Stimulated activated CD4-positive, alpha-beta T cell treated with anti-CD3 and anti-CD28 coated beads, Interleukin-4, amount 100 ng/mL, for 1 hour (primary cell): ENCODE results near the gene SVIL.
"Not testable (repeated sequence)": the region's sequence is repeated elsewhere in the genome, so short reads cannot be mapped to it uniquely, and the experiment has no call there.

Experiments
- DNase-seq: peaks from one replicate; pipeline ENCODE4 v3.0.0-alpha.2; 2020

SVIL gene

GRCh38 chr10:29446327-29446726 lies 188.4 kb downstream of the SVIL start:
- DNase-seq: no peak

GRCh38 chr10:29443745-29444523 lies 190.8 kb downstream of the SVIL start:
- no peak for DNase-seq

DNA sequence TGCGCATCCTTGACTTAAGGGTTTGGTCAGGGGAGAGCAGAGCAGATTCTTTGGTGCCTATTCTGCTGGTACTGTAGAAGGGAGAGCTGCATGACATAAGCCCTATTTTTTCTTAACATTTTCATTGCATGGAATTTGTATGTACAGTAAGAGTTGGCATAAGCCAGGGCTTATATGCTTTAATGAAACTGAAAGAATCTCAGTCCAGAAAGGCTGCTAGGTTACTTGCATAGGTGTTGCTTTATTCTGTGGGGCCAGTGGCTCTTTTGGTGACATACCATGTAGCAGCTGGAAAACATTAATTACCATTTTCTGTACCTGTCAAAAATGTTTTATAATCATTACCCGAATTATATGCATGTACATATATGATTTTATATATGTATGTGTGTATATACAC lies 193.8 kb downstream of the SVIL start:
- DNase-seq: no peak

DNA sequence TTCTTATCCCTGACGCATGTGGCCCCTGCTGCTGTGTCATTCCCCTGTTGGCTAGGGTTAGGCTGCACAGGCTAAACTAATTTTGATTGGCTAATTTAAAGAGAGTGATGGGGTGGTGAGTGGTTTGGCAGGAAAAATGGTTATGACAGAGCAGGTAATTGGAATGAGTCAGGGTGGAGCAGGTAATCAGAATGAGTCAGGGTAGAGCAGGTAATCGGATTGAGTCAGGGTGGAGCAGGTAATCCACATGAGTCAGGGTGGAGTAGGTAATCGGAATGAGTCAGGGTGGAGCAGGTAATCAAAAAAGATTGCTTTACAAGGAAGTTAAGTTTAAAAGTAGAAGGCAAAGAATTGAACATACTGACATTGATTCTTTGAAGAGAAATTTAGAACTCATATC lies 195.8 kb downstream of the SVIL start:
- DNase-seq: not testable (repeated sequence)

GRCh38 chr10:29438271-29438670 lies 196.5 kb downstream of the SVIL start:
- DNase-seq: no peak

- DNase-seq: no peak
These were observed 196.9 kb downstream of the SVIL start for GRCh38 chr10:29437871-29438270.

DNA sequence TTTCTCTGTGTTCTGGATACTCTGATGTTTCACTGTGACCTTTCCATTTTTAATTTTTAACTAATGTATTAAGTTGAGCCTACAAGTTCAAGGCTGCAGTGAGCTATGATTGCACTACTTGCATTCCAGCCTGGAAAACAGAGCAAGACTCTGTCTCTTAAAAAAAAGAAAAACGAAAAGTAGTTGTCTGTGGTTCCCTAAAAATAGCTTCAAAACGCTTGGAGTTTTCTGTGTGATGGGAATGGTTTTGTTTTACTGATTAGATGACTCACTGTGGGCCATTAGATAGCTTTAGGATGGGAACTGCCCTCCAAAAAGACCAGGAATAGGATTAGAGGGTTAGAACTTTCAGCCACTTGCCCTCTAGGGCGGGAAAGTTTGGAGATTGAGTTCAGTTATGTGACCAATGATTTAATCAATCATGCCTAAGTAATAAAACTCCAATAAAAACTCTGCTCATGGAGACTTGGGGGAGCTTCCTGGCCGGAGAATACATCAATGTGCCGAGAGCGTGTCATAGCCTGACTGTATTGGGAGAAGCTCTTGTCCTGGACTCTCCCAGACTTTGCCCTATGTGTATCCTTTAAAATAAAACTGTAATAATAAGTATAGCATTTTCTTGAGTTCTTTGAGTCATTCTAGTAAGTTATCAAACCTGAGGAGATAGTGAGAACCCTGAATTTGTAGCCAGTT lies 198.8 kb downstream of the SVIL start:
- no peak for DNase-seq

GRCh38 chr10:29434111-29434510 lies 200.7 kb downstream of the SVIL start:
- no peak for DNase-seq

GRCh38 chr10:29431711-29432110 lies 203.1 kb downstream of the SVIL start:
- DNase-seq: no peak

- DNase-seq: no peak
These were observed 204.7 kb downstream of the SVIL start for GRCh38 chr10:29430101-29430500.

- no peak for DNase-seq
These were observed 206.3 kb downstream of the SVIL start for GRCh38 chr10:29428486-29428885.

- DNase-seq: no peak
These were observed 207.1 kb downstream of the SVIL start for GRCh38 chr10:29427667-29428066.

GRCh38 chr10:29426420-29426819 lies 208.4 kb downstream of the SVIL start:
- no peak for DNase-seq

DNA sequence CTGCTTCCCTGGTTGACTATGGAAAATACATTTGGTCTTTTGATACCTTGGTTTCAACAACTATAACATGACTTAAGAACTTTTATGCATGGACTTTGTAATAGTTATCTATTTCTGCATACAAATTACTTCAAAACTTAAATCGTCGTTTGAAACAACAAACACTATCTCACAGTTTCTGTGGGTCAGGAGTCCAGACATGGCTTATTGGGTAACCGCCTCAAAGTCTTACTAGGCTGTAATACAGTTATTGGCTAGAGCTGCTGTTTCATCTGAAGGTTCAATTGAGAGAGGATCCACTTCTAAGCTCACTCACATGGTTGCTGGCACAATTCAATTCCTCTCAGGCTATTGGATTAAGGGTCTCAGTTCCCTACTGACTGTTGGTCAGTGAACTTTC lies 210.8 kb downstream of the SVIL start:
- no peak for DNase-seq

DNA sequence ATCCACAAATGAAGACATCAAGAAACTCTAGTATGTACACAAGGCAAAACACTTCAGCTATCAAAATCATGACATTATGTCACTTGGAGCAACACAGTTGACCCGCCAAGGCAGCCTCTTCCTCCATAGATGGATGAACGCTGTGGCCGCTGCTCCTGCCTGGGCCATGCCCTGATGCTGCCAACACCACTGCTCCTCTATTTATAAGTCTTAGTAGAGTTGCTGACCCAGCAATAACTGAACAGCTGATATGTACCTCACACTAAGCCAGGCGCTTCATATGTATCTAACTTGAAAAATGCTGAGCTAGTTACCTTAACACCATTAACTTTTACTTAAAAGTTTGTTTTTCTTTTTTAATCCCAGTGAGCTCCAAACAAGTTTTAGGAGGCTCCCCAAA lies 214.0 kb downstream of the SVIL start:
- no peak for DNase-seq

DNA sequence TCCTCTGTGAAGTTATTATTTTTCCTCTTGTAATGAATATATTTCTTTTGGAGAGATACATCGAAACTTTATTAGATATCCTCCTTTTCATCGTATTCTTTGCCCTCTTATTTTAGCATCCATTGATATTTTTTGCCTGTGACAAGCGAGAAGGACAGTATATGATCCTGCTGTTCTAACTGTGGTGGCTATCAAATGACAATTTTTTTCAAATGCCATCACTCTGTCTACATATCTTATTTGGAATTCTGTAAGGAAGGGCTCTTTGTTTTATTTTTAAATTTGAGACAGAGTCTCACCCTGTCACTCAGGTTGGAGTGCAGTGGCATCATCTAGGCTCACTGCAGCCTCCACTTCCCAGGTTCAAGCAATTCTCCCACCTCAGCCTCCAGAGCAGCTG lies 217.4 kb downstream of the SVIL start:
- no peak for DNase-seq

GRCh38 chr10:29415876-29416275 lies 218.9 kb downstream of the SVIL start:
- no peak for DNase-seq

GRCh38 chr10:29414501-29414900 lies 220.3 kb downstream of the SVIL start:
- no peak for DNase-seq

DNA sequence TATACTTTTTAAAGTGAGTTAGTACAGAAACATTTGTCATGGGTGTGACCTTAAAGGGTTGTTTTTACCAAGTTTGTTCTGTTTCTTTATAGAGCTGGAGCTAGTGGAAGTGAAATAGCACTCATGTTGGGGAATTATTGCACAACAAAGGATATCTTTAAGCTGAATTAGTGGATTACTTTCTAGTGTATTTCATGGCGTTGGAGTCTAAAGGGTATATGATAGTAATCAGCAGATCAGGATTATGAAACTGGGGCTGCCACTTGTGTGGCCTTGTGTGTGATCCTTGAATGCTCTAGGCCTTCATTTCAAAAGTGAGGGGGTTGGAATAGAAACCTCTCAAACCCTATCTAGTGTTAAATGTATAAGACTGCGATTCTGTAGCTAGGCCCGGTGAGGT lies 222.3 kb downstream of the SVIL start:
- no peak for DNase-seq

GRCh38 chr10:29411666-29412315 lies 223.0 kb downstream of the SVIL start:
- no peak for DNase-seq

DNA sequence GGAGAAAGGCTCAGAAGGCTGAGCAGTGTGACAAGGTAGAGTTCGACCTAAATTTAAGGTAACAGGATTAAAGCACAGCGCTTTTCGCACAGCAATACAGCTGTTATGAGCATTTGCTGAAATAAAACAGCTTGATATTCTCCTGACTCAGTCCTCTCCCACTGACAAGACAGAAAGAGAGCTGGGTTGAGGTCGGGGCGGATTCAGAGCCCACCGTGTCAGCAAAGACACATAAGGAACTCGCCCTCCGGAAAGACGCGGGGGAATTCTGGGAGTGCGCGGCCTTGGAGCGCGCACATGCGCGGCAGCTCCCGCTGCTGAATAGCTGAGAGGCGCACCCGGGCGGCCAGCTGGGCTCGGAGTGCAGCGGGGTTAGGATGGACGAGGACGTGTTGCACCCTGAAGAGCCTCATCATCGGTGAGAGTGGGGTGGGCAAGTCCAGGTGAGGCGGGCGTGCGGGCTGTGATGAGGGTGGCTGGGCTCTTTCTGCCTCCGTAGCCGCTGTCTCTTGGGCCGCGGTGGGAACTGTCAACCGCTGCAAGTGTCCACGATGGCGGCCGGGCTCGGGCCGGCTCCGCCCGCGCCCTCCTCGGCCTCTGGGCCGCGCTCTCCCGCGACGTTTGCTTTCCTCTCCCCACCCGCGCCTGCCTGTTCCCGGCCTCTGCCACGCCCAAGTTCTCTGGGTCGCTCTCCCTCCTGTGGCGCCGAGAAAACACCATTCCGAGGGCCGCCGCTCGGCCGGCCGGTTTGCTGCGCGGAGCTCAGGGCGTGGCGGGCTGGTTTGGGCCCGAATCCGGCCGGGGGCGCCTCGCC lies 225.3 kb downstream of the SVIL start:
- peak; percentile 47 for DNase-seq

GRCh38 chr10:29408847-29409240 lies 225.9 kb downstream of the SVIL start:
- DNase-seq: no peak
